Stimulated activated CD4-positive, alpha-beta T cell treated with anti-CD3 and anti-CD28 coated beads, Interleukin-12 subunit alpha, Interleukin-12 subunit beta, amount 100 ng/mL, for 48 hours (primary cell): ENCODE data around the gene SLC6A6.

Experiments
- DNase-seq, 3 donors: peaks; one replicate each; pipeline ENCODE4 v3.0.0-alpha.2; 2020; ENCODE audit warnings: low read depth in 2 of 3, low spot score in 1 of 3

SLC6A6 gene

GRCh38 chr3:14536055-14536815 lies 133.8 kb downstream of the SLC6A6 start:
- no peak for DNase-seq

- no peak for DNase-seq
These were observed 134.6 kb downstream of the SLC6A6 start for GRCh38 chr3:14536837-14537589.

- peak in 1 of 3 donors; percentile 16 for DNase-seq
These were observed 135.4 kb downstream of the SLC6A6 start for GRCh38 chr3:14537590-14538450.

GRCh38 chr3:14538451-14539088 lies 136.2 kb downstream of the SLC6A6 start:
- DNase-seq = no peak
